Trophoblast cell (in vitro differentiated cells and primary cell): ENCODE data around the gene EPHA1.

Experiments used
- DNase-seq, 2 donors: peaks; one replicate each; pipeline ENCODE4 v3.0.0-alpha.2; 2016
- H2AFZ ChIP-seq: 2 replicates; pipeline ENCODE4 v1.6.1; 2013; ENCODE audit warnings: low read length, moderate library complexity, mild to moderate bottlenecking; ENCODE audit not compliant: insufficient read depth, poor library complexity
- H2AK5ac ChIP-seq: 2 replicates; pipeline ENCODE4 v1.6.1; 2013; ENCODE audit warnings: mild to moderate bottlenecking, low read length
- H2BK120ac ChIP-seq: 2 replicates; pipeline ENCODE4 v1.6.1; 2013; ENCODE audit warnings: low read length, mild to moderate bottlenecking, moderate library complexity; ENCODE audit not compliant: insufficient read depth, poor library complexity
- H2BK12ac ChIP-seq: 2 replicates; pipeline ENCODE4 v1.6.1; 2013; ENCODE audit warnings: mild to moderate bottlenecking, low read length, moderate library complexity
- H2BK5ac ChIP-seq: 2 replicates; pipeline ENCODE4 v1.6.1; 2013; ENCODE audit warnings: low read length, low read depth, moderate library complexity, mild to moderate bottlenecking; ENCODE audit not compliant: poor library complexity
- H3K14ac ChIP-seq: 2 replicates; pipeline ENCODE4 v1.6.1; 2013; ENCODE audit warnings: mild to moderate bottlenecking, low read length
- H3K18ac ChIP-seq: 2 replicates; pipeline ENCODE4 v1.6.1; 2013; ENCODE audit warnings: mild to moderate bottlenecking, low read length
- H3K23ac ChIP-seq: 2 replicates; pipeline ENCODE4 v1.6.1; 2013; ENCODE audit warnings: low read length
- H3K27ac ChIP-seq: 2 replicates; pipeline ENCODE4 v1.5.1; 2013; ENCODE audit warnings: low read depth, mild to moderate bottlenecking, inconsistent platforms, low read length, moderate library complexity
- H3K27me3 ChIP-seq: 2 replicates; pipeline ENCODE4 v1.6.1; 2013; ENCODE audit warnings: inconsistent platforms, mild to moderate bottlenecking, low read length, moderate library complexity; ENCODE audit not compliant: insufficient read depth
- H3K36me3 ChIP-seq, 2 experiments: 1 replicate in 1 of 2; 2 replicates in 1 of 2; pipeline ENCODE4 v1.6.1; 2013; ENCODE audit warnings: low read length in 2 of 2, mild to moderate bottlenecking in 2 of 2, moderate library complexity in 1 of 2; ENCODE audit not compliant: insufficient read depth in 2 of 2, control insufficient read depth in 1 of 2
- H3K4ac ChIP-seq: 2 replicates; pipeline ENCODE4 v1.6.1; 2013; ENCODE audit warnings: low read depth, mild to moderate bottlenecking, low read length, moderate library complexity
- H3K4me1 ChIP-seq, 2 experiments: 1 replicate in 1 of 2; 2 replicates in 1 of 2; pipeline ENCODE4 v1.6.1; 2013; ENCODE audit warnings: low read length in 2 of 2, mild to moderate bottlenecking in 2 of 2, moderate library complexity in 1 of 2; ENCODE audit not compliant: insufficient read depth in 2 of 2, control insufficient read depth in 1 of 2
- H3K4me2 ChIP-seq: 2 replicates; pipeline ENCODE4 v1.6.1; 2013; ENCODE audit warnings: inconsistent platforms, mild to moderate bottlenecking, low read length, moderate library complexity
- H3K4me3 ChIP-seq: 2 replicates; pipeline ENCODE4 v1.5.1; 2013; ENCODE audit warnings: mild to moderate bottlenecking, low read depth, low read length, inconsistent platforms
- H3K79me1 ChIP-seq: one replicate; pipeline ENCODE4 v1.6.1; 2013; ENCODE audit warnings: low read length
- H3K79me2 ChIP-seq: 2 replicates; pipeline ENCODE4 v1.6.1; 2013; ENCODE audit warnings: low read length, mild to moderate bottlenecking; ENCODE audit not compliant: control insufficient read depth, insufficient read depth, poor library complexity
- H3K9ac ChIP-seq: 2 replicates; pipeline ENCODE4 v1.6.1; 2013; ENCODE audit warnings: mild to moderate bottlenecking, low read length
- H3K9me3 ChIP-seq: 2 replicates; pipeline ENCODE4 v1.6.1; 2013; ENCODE audit warnings: low read depth, mild to moderate bottlenecking, control low read depth, inconsistent platforms, low read length; ENCODE audit not compliant: insufficient read depth
- H4K12ac ChIP-seq: 2 replicates; pipeline ENCODE4 v1.6.1; 2013; ENCODE audit warnings: low read depth, mild to moderate bottlenecking, low read length, moderate library complexity
- H4K8ac ChIP-seq: 2 replicates; pipeline ENCODE4 v1.6.1; 2013; ENCODE audit warnings: low read depth, mild to moderate bottlenecking, low read length, moderate library complexity
- H4K91ac ChIP-seq: one replicate; pipeline ENCODE4 v1.6.1; 2013; ENCODE audit warnings: low read depth, mild to moderate bottlenecking, low read length, moderate library complexity
- WGBS: extraction: QIAGEN DNeasy Blood & Tissue Kit; methylation state at CpG from one replicate; pipeline ENCODE4 v1.1.7; 2013; ENCODE audit warnings: missing lambda C conversion rate; ENCODE audit not compliant: insufficient read length, insufficient coverage; ENCODE audit errors: extremely low coverage; 5-methylcytosine and 5-hydroxymethylcytosine counted together

Gene EPHA1

DNA sequence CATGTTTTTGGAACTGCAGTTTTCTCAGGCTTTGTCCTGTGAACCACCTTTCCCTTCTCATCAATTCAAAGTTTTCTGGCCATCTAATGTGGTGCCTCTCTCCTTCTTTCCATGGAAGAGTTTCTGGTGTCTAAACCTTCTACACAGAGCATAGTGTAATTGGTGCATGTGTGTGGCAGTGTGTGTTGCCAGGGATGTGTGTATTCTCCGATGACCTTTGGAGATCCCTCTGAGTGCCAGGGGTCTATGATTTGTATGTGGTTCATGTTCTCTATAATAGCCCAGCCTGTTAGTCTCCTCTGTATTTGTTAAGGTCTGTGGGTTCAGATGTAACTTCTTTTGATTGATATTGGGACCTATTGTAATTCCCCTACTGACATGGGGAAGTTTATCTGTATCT is 36.1 kb upstream of the EPHA1 start:
- Histone ChIP-seq H3K4me3 (no peak overlapping the region), H3K9me3 (no peaks in the 10 kb centered on the region), H4K8ac (no peak overlapping the region), H3K4me1 (no peaks in the 10 kb centered on the region), H4K91ac (no peak overlapping the region), H2BK12ac (no peak overlapping the region), H3K4ac (no peak overlapping the region), H3K27me3 (no peaks in the 10 kb centered on the region), H3K14ac (no peak overlapping the region), H3K27ac (no peak overlapping the region), H3K79me2 (no peaks in the 10 kb centered on the region), H2AK5ac (no peak overlapping the region), H3K18ac (no peak overlapping the region), H3K36me3 (no peaks in the 10 kb centered on the region), H3K9ac (no peak overlapping the region), H2BK5ac (no peak overlapping the region), H3K4me2 (no peak overlapping the region), H3K79me1 (no peaks in the 10 kb centered on the region), H3K23ac (no peak overlapping the region), H2AFZ (no peak overlapping the region), H4K12ac (no peak overlapping the region), H2BK120ac (no peak overlapping the region)
- no CpG with 5 or more reads among the region's 1 CpG for WGBS
- DNase-seq: no peak

DNA sequence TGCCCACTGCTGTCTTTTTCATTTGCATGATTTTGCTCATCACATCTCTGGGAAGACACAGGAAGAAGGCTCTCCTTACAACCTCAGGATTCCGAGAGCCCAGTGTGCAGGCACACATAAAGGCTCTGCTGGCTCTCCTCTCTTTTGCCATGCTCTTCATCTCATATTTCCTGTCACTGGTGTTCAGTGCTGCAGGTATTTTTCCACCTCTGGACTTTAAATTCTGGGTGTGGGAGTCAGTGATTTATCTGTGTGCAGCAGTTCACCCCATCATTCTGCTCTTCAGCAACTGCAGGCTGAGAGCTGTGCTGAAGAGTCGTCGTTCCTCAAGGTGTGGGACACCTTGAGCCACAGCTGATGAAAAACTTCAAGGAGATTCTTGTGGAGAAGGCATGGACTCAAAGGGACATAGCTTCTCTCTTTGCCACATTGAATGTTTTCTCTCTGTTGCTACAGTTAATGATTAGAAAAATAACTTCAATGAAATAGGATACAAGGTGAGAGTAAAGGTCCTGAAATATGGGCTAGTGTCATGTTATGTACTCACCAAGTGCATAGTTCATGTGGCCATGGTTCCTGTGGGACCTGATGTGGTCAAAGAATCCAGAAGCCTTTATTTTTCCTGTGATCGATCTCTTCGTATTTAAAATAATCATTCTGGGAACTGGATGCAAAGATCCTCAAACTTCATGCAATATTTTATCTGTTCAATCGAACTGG is 35.6 kb upstream of the EPHA1 start:
- H2AK5ac ChIP-seq: no peak overlapping the region
- no peak overlapping the region for H2BK120ac ChIP-seq
- H3K36me3 ChIP-seq: no peaks in the 10 kb centered on the region
- no peak overlapping the region for H4K8ac ChIP-seq
- H3K4me2 ChIP-seq: no peak overlapping the region
- no peaks in the 10 kb centered on the region for H3K9me3 ChIP-seq
- H2AFZ ChIP-seq: no peak overlapping the region
- H3K79me1 ChIP-seq: no peaks in the 10 kb centered on the region
- no peak overlapping the region for H3K9ac ChIP-seq
- no peak overlapping the region for H3K27ac ChIP-seq
- no peak for DNase-seq
- H3K4me1 ChIP-seq: no peaks in the 10 kb centered on the region
- no peak overlapping the region for H3K4me3 ChIP-seq
- H3K27me3 ChIP-seq: no peaks in the 10 kb centered on the region
- no peak overlapping the region for H2BK12ac ChIP-seq
- H3K79me2 ChIP-seq: no peaks in the 10 kb centered on the region
- no peak overlapping the region for H4K91ac ChIP-seq
- no peak overlapping the region for H3K23ac ChIP-seq
- H3K4ac ChIP-seq: no peak overlapping the region
- H4K12ac ChIP-seq: no peak overlapping the region
- WGBS: no CpG with 5 or more reads among the region's 6 CpGs
- H2BK5ac ChIP-seq: no peak overlapping the region
- no peak overlapping the region for H3K14ac ChIP-seq
- H3K18ac ChIP-seq: no peak overlapping the region

DNA sequence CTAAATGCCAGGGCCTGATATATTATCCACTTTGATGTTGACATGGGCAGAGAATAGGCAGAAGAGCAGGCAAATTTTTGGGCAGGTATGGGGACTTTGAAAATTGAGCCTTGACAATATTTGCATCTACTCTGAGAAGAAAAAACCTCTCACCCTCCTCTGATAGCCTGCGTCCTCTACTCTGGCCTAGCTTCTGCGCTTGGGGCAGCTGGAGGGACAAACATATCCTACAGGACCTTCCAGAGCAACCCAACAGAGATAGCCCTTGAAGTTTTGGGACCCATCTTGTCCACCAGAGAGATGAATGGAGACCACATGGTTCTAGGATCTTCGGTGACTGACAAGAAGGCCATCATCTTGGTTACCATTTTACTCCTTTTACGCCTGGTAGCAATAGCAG is 34.5 kb upstream of the EPHA1 start, which contains the start of gene TAS2R60:
Gene TAS2R60, plus strand, starts transcription at position 301 of the 400 bp plus-strand sequence. Its CDS starts 0 bp downstream, at position 301.
- Histone ChIP-seq H3K79me1 (no peaks in the 10 kb centered on the region), H3K9me3 (no peaks in the 10 kb centered on the region), H3K23ac (no peak within 1 kb of the TSS), H4K91ac (no peak within 1 kb of the TSS), H2BK120ac (no peak within 1 kb of the TSS), H2BK12ac (no peak within 1 kb of the TSS), H3K4me2 (no peak within 1 kb of the TSS), H3K36me3 (no peaks in the 10 kb centered on the region), H3K79me2 (no peaks in the 10 kb centered on the region), H3K14ac (no peak within 1 kb of the TSS), H3K9ac (no peak within 1 kb of the TSS), H3K27ac (no peak within 1 kb of the TSS), H3K4ac (no peak within 1 kb of the TSS), H2BK5ac (no peak within 1 kb of the TSS), H2AFZ (no peak within 1 kb of the TSS), H4K8ac (no peak within 1 kb of the TSS), H3K27me3 (no peaks in the 10 kb centered on the region), H4K12ac (no peak within 1 kb of the TSS), H3K4me3 (no peak within 1 kb of the TSS), H3K4me1 (no peaks in the 10 kb centered on the region), H2AK5ac (no peak within 1 kb of the TSS), H3K18ac (no peak within 1 kb of the TSS)
- DNase-seq: no peak
- no CpG with 5 or more reads among the region's 4 CpGs for WGBS

DNA sequence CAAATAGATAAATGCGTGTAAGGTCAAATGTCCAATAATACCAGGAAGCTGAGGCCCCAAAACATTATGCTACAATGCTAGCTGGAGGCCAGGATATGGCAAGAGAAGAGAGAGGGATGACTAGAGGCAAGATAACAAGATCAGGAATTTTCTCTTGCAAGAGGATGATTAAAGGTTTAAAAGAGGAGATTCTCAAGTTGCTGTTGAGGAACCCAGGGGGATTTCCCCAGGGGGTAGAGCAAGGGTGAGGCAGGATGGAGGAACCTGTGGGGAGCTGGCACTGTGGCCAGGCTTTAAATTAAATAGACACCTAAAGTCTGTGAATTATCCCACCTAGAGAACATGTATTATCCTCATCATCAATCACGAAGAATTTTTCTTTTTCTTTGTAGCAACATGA is 31.2 kb upstream of the EPHA1 start:
- Histone ChIP-seq H3K36me3 (no peaks in the 10 kb centered on the region), H2AK5ac (no peak overlapping the region), H3K9me3 (no peaks in the 10 kb centered on the region), H4K8ac (no peak overlapping the region), H3K79me1 (no peaks in the 10 kb centered on the region), H3K4ac (no peak overlapping the region), H4K12ac (no peak overlapping the region), H3K23ac (no peak overlapping the region), H3K27ac (no peak overlapping the region), H3K4me2 (no peak overlapping the region), H3K14ac (no peak overlapping the region), H3K9ac (no peak overlapping the region), H3K27me3 (no peaks in the 10 kb centered on the region), H3K4me1 (no peaks in the 10 kb centered on the region), H2BK5ac (no peak overlapping the region), H3K18ac (no peak overlapping the region), H3K79me2 (no peaks in the 10 kb centered on the region), H2AFZ (no peak overlapping the region), H2BK120ac (no peak overlapping the region), H4K91ac (no peak overlapping the region), H2BK12ac (no peak overlapping the region), H3K4me3 (no peak overlapping the region)
- DNase-seq: peak; percentile 35 to 49
- WGBS: no CpG with 5 or more reads among the region's 2 CpGs
